Esophagus muscularis mucosa (tissue), 3 donors: ENCODE data around the gene BAD.

Experiments
- CTCF ChIP-seq, 3 experiments: fragments of 200-600 bp in 2 of 3; fragments of 450-650 bp in 1 of 3; sonication (generic) in 2 of 3; IDR thresholded peaks; one replicate each; pipeline ENCODE4 v1.5.1; 2017 to 2019; ENCODE audit warnings: antibody characterized with exemption in 3 of 3, mild to moderate bottlenecking in 2 of 3, moderate library complexity in 1 of 3
- POLR2A ChIP-seq: fragments of 450-650 bp; IDR thresholded peaks from one replicate; pipeline ENCODE4 v1.6.1; 2017; ENCODE audit warnings: antibody characterized with exemption, moderate library complexity, mild to moderate bottlenecking, low read depth

GRCh38 chr11:64276653-64277431 lies 7.6 kb downstream of the BAD start:
- TF ChIP-seq CTCF (IDR thresholded peaks at IDR 0.05) (no peak), POLR2A (no peak)
